Measurements from ENCODE around the gene KAZN. TPM values are rescaled to one million over a fixed set of nuclear protein-coding genes. Genes with fewer than 3 reads are reported as not detected.

Gene KAZN
- polyA plus RNA-seq, 1 donor from 2014 or later: 20.6 TPM

DNA sequence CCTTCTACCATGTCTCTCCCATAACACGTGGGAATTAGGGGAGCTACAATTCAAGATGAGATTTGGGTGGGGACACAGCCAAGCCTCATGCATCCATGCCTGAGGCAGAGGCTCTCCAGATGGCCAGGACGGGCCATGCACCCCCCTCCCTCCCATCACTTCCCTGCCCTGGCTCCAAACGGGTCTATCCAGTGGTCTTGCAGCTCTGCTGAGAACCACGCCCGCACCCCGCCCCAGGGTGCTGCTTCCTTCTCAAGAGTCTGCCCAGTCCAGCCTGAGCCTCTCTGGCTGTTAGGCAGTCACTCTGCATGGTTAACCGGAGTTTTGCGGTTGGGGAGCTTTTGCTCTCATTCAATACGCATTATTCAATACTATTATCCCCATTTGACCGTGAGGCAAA lies 423.6 kb downstream of the KAZN start:
- Histone ChIP-seq H4K20me1 (ENCODE audit: insufficient read depth) (no peaks in the 10 kb centered on the region), H3K9ac (ENCODE audit: low read length) (no peak overlapping the region), H3K4me3 (ENCODE audit: low read length) (no peak overlapping the region), H3K27ac (ENCODE audit: low read length) (no peak overlapping the region), H3K27me3 (ENCODE audit: insufficient read depth, low read depth, low read length) (no peaks in the 10 kb centered on the region), H3K4me2 (ENCODE audit: low read length) (no peak overlapping the region), H3K36me3 (ENCODE audit: insufficient read depth, low read length) (no peaks in the 10 kb centered on the region), H3K9me3 (ENCODE audit: low read length) (no peaks in the 10 kb centered on the region), H3K9me2 (ENCODE audit: insufficient read depth, low read length) (no peaks in the 10 kb centered on the region), H2AFZ (ENCODE audit: low read depth, low read length) (no peak overlapping the region), H3K79me2 (replicated peaks; ENCODE audit: insufficient read depth, low read length) (no peaks in the 10 kb centered on the region), H3F3A (ENCODE audit: insufficient read depth, low read length, poor library complexity, severe bottlenecking) (no peaks in the 10 kb centered on the region)
- TF ChIP-seq SMC3 (conservative IDR thresholded peaks at IDR 0.05; ENCODE audit: poor library complexity) (no peak), EP300 (conservative IDR thresholded peaks at IDR 0.05; ENCODE audit: poor library complexity, severe bottlenecking) (no peak), TAF1 (IDR thresholded peaks at IDR 0.05; ENCODE audit: low read depth) (no peak), POLR2AphosphoS5 (IDR thresholded peaks at IDR 0.05) (no peak), MXI1 (conservative IDR thresholded peaks at IDR 0.05; ENCODE audit: poor library complexity, severe bottlenecking) (no peak), EZH2 (IDR thresholded peaks at IDR 0.05; ENCODE audit: borderline replicate concordance, insufficient read depth, low read length, poor library complexity, severe bottlenecking) (no peak), RAD21 (conservative IDR thresholded peaks at IDR 0.05) (no peak)
- TF ChIP-seq, protein P1, sequence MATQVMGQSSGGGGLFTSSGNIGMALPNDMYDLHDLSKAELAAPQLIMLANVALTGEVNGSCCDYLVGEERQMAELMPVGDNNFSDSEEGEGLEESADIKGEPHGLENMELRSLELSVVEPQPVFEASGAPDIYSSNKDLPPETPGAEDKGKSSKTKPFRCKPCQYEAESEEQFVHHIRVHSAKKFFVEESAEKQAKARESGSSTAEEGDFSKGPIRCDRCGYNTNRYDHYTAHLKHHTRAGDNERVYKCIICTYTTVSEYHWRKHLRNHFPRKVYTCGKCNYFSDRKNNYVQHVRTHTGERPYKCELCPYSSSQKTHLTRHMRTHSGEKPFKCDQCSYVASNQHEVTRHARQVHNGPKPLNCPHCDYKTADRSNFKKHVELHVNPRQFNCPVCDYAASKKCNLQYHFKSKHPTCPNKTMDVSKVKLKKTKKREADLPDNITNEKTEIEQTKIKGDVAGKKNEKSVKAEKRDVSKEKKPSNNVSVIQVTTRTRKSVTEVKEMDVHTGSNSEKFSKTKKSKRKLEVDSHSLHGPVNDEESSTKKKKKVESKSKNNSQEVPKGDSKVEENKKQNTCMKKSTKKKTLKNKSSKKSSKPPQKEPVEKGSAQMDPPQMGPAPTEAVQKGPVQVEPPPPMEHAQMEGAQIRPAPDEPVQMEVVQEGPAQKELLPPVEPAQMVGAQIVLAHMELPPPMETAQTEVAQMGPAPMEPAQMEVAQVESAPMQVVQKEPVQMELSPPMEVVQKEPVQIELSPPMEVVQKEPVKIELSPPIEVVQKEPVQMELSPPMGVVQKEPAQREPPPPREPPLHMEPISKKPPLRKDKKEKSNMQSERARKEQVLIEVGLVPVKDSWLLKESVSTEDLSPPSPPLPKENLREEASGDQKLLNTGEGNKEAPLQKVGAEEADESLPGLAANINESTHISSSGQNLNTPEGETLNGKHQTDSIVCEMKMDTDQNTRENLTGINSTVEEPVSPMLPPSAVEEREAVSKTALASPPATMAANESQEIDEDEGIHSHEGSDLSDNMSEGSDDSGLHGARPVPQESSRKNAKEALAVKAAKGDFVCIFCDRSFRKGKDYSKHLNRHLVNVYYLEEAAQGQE (IDR thresholded peaks at IDR 0.05; ENCODE audit: borderline replicate concordance): no peak
- TF ChIP-seq, protein P2, sequence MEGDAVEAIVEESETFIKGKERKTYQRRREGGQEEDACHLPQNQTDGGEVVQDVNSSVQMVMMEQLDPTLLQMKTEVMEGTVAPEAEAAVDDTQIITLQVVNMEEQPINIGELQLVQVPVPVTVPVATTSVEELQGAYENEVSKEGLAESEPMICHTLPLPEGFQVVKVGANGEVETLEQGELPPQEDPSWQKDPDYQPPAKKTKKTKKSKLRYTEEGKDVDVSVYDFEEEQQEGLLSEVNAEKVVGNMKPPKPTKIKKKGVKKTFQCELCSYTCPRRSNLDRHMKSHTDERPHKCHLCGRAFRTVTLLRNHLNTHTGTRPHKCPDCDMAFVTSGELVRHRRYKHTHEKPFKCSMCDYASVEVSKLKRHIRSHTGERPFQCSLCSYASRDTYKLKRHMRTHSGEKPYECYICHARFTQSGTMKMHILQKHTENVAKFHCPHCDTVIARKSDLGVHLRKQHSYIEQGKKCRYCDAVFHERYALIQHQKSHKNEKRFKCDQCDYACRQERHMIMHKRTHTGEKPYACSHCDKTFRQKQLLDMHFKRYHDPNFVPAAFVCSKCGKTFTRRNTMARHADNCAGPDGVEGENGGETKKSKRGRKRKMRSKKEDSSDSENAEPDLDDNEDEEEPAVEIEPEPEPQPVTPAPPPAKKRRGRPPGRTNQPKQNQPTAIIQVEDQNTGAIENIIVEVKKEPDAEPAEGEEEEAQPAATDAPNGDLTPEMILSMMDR (IDR thresholded peaks at IDR 0.05; ENCODE audit: poor library complexity, severe bottlenecking): no peak

DNA sequence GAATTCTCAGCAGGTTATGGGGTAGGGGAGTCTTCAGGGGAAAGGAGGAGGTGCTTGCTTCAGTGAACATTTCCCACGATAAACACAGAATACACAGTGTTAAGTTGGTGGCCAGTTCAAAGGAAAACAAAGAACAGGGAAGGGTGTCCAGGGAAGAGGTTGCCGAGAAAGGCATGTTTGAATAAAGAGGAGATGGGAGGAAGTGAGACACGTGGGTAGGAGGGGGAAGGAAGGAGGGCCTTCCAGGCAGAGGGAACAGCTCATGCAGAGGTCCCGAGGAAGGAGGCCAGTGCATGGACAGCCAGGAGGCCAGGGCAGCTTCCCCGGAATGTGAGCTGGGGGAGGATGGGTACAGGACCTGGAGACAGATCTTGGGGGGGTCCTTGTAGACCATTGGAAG lies 424.7 kb downstream of the KAZN start:
- Histone ChIP-seq H3K79me2 (replicated peaks; ENCODE audit: insufficient read depth, low read length) (no peaks in the 10 kb centered on the region), H3K9me2 (ENCODE audit: insufficient read depth, low read length) (no peaks in the 10 kb centered on the region), H3K36me3 (ENCODE audit: insufficient read depth, low read length) (no peaks in the 10 kb centered on the region), H3K4me2 (ENCODE audit: low read length) (no peak overlapping the region), H3K4me3 (ENCODE audit: low read length) (no peak overlapping the region), H4K20me1 (ENCODE audit: insufficient read depth) (no peaks in the 10 kb centered on the region), H2AFZ (ENCODE audit: low read depth, low read length) (no peak overlapping the region), H3K27ac (ENCODE audit: low read length) (no peak overlapping the region), H3F3A (ENCODE audit: insufficient read depth, low read length, poor library complexity, severe bottlenecking) (no peaks in the 10 kb centered on the region), H3K27me3 (ENCODE audit: insufficient read depth, low read depth, low read length) (no peaks in the 10 kb centered on the region), H3K9me3 (ENCODE audit: low read length) (no peaks in the 10 kb centered on the region), H3K9ac (ENCODE audit: low read length) (no peak overlapping the region)
- TF ChIP-seq RAD21 (conservative IDR thresholded peaks at IDR 0.05) (no peak), SMC3 (conservative IDR thresholded peaks at IDR 0.05; ENCODE audit: poor library complexity) (no peak), EP300 (conservative IDR thresholded peaks at IDR 0.05; ENCODE audit: poor library complexity, severe bottlenecking) (no peak), POLR2AphosphoS5 (IDR thresholded peaks at IDR 0.05) (no peak), MXI1 (conservative IDR thresholded peaks at IDR 0.05; ENCODE audit: poor library complexity, severe bottlenecking) (no peak), EZH2 (IDR thresholded peaks at IDR 0.05; ENCODE audit: borderline replicate concordance, insufficient read depth, low read length, poor library complexity, severe bottlenecking) (no peak), TAF1 (IDR thresholded peaks at IDR 0.05; ENCODE audit: low read depth) (no peak)
- TF ChIP-seq, protein P1 (IDR thresholded peaks at IDR 0.05; ENCODE audit: borderline replicate concordance): no peak
- TF ChIP-seq, protein P2 (IDR thresholded peaks at IDR 0.05; ENCODE audit: poor library complexity, severe bottlenecking): no peak
